GM23338 (cell line): Measurements from ENCODE around the gene DGKG. TPM values are rescaled to one million over a fixed set of nuclear protein-coding genes. Genes with fewer than 3 reads are reported as not detected.

Source experiments
- ATAC-seq: fragments of 200-7000 bp; cut with Tn5 transposase; 3 replicates; pipeline ENCODE4 v1.9.1; 2020
- DNase-seq: peaks from one replicate; pipeline ENCODE4 v3.0.0-alpha.2; 2015; ENCODE audit warnings: low spot score
- H2AFZ ChIP-seq: fragments of 200-600 bp; sonication (generic); 2 replicates; pipeline ENCODE4 v1.8.0; 2016; ENCODE audit warnings: antibody characterized with exemption, mild to moderate bottlenecking, moderate library complexity
- H3F3A ChIP-seq: fragments of 200-600 bp; sonication (generic); replicated peaks from 2 replicates; pipeline ENCODE4 v1.8.0; 2017; ENCODE audit warnings: antibody characterized with exemption, mixed run types, low read depth
- H3K27ac ChIP-seq: fragments of 200-600 bp; sonication (generic); 2 replicates; pipeline ENCODE4 v1.6.1; 2016; ENCODE audit warnings: low read depth
- H3K27me3 ChIP-seq: fragments of 200-600 bp; sonication (generic); 2 replicates; pipeline ENCODE4 v1.8.0; 2016; ENCODE audit warnings: mild to moderate bottlenecking, mixed run types, moderate library complexity; ENCODE audit not compliant: insufficient read depth
- H3K36me3 ChIP-seq: fragments of 200-600 bp; sonication (generic); 2 replicates; pipeline ENCODE4 v1.8.0; 2016; ENCODE audit warnings: mild to moderate bottlenecking; ENCODE audit not compliant: insufficient read depth
- H3K4me1 ChIP-seq: fragments of 200-600 bp; sonication (generic); 2 replicates; pipeline ENCODE4 v1.8.0; 2016; ENCODE audit warnings: mild to moderate bottlenecking, moderate library complexity; ENCODE audit not compliant: insufficient read depth
- H3K4me2 ChIP-seq: fragments of 200-600 bp; sonication (generic); 2 replicates; pipeline ENCODE4 v1.7.1; 2017; ENCODE audit warnings: mixed run types
- H3K4me3 ChIP-seq: fragments of 200-600 bp; sonication (generic); 2 replicates; pipeline ENCODE4 v1.6.1; 2016; ENCODE audit warnings: mixed run types
- H3K79me2 ChIP-seq: fragments of 200-600 bp; sonication (generic); replicated peaks from 2 replicates; pipeline ENCODE4 v1.8.0; 2017; ENCODE audit warnings: mild to moderate bottlenecking; ENCODE audit not compliant: insufficient read depth
- H3K9me2 ChIP-seq: fragments of 200-600 bp; sonication (generic); 2 replicates; pipeline ENCODE4 v1.8.0; 2017; ENCODE audit not compliant: insufficient read depth
- H4K20me1 ChIP-seq: fragments of 200-600 bp; sonication (generic); replicated peaks from 2 replicates; pipeline ENCODE4 v1.8.0; 2017; ENCODE audit warnings: mild to moderate bottlenecking; ENCODE audit not compliant: insufficient read depth
- H3K27ac Mint-ChIP-seq: 2 replicates; pipeline ENCODE4 v1.8.0; 2020; ENCODE audit warnings: inconsistent platforms, mild to moderate bottlenecking, moderate library complexity, mixed read lengths
- H3K27me3 Mint-ChIP-seq: 3 replicates; pipeline ENCODE4 v1.8.0; 2022; ENCODE audit warnings: low read depth, mild to moderate bottlenecking, moderate library complexity, mixed read lengths, inconsistent platforms; ENCODE audit not compliant: insufficient read depth, poor library complexity
- H3K36me3 Mint-ChIP-seq: 3 replicates; pipeline ENCODE4 v1.8.0; 2021; ENCODE audit warnings: low read depth, mild to moderate bottlenecking, inconsistent platforms, moderate library complexity, mixed read lengths
- H3K4me1 Mint-ChIP-seq: 3 replicates; pipeline ENCODE4 v1.8.0; 2020; ENCODE audit warnings: mild to moderate bottlenecking, inconsistent platforms, mixed read lengths
- H3K4me3 Mint-ChIP-seq: 3 replicates; pipeline ENCODE4 v1.8.0; 2021; ENCODE audit warnings: moderate library complexity, mild to moderate bottlenecking, inconsistent platforms, mixed read lengths
- H3K9me3 Mint-ChIP-seq: 3 replicates; pipeline ENCODE4 v1.8.0; 2020; ENCODE audit warnings: moderate library complexity, mild to moderate bottlenecking, inconsistent platforms, mixed read lengths
- CREB1 ChIP-seq: fragments of 250-450 bp; sonication (Bioruptor Pico); IDR thresholded peaks from 2 replicates; pipeline ENCODE4 v1.5.0; 2020; ENCODE audit warnings: low read depth, mild to moderate bottlenecking, moderate library complexity
- EZH2phosphoT487 ChIP-seq: fragments of 200-600 bp; sonication (generic); IDR thresholded peaks from one replicate; pipeline ENCODE4 v1.8.1; 2018; ENCODE audit warnings: antibody characterized with exemption; ENCODE audit not compliant: unreplicated experiment
- JUNB ChIP-seq: IDR thresholded peaks from one replicate; pipeline ENCODE4 v1.6.1; 2016; ENCODE audit warnings: antibody characterized with exemption; ENCODE audit not compliant: unreplicated experiment
- NANOG ChIP-seq: IDR thresholded peaks from 2 replicates; pipeline ENCODE4 v1.6.1; 2016; ENCODE audit warnings: antibody characterized with exemption, borderline replicate concordance
- POLR2AphosphoS5 ChIP-seq: IDR thresholded peaks from 2 replicates; pipeline ENCODE4 v1.6.1; 2016; ENCODE audit warnings: antibody characterized with exemption, low read depth
- STAT1 ChIP-seq: IDR thresholded peaks from one replicate; pipeline ENCODE4 v1.6.1; 2016; ENCODE audit warnings: antibody characterized with exemption; ENCODE audit not compliant: unreplicated experiment
- ZNF114 ChIP-seq: fragments of 250-450 bp; sonication (Bioruptor Pico); IDR thresholded peaks from 2 replicates; pipeline ENCODE4 v1.5.0; 2020; ENCODE audit warnings: mild to moderate bottlenecking, moderate library complexity
- ZNF331 ChIP-seq: fragments of 250-450 bp; sonication (Bioruptor Pico); IDR thresholded peaks from 2 replicates; pipeline ENCODE4 v1.5.0; 2020; ENCODE audit warnings: low read depth, mild to moderate bottlenecking, moderate library complexity
- polyA plus RNA-seq: library from polyadenylated mRNA; unstranded; fragments of >200 nt; fragmentation: Nextera tagmentation; extraction: Ambion mirVana; gene quantifications from 2 replicates; pipeline ENCODE4 v1.2.1, GENCODE V29; 2016
- total RNA-seq: library from RNA; depleted of rRNA; stranded (reverse); fragments of >200 nt; shearing (Covaris generic); gene quantifications from 2 replicates; pipeline ENCODE4 v1.2.3, GENCODE V29; 2014
- TF ChIP-seq, protein P1 (sequence below): fragments of 250-450 bp; sonication (Bioruptor Pico); IDR thresholded peaks from 2 replicates; pipeline ENCODE4 v1.5.0; 2020; ENCODE audit warnings: mild to moderate bottlenecking, moderate library complexity
- TF ChIP-seq, protein P2 (sequence below): IDR thresholded peaks from 2 replicates; pipeline ENCODE4 v1.6.1; 2016; ENCODE audit warnings: antibody characterized with exemption

DGKG gene
- total and polyA plus RNA-seq, 2 experiments from 2014 or later, result 0.14 to 0.31 TPM

- TF ChIP-seq, protein P1, sequence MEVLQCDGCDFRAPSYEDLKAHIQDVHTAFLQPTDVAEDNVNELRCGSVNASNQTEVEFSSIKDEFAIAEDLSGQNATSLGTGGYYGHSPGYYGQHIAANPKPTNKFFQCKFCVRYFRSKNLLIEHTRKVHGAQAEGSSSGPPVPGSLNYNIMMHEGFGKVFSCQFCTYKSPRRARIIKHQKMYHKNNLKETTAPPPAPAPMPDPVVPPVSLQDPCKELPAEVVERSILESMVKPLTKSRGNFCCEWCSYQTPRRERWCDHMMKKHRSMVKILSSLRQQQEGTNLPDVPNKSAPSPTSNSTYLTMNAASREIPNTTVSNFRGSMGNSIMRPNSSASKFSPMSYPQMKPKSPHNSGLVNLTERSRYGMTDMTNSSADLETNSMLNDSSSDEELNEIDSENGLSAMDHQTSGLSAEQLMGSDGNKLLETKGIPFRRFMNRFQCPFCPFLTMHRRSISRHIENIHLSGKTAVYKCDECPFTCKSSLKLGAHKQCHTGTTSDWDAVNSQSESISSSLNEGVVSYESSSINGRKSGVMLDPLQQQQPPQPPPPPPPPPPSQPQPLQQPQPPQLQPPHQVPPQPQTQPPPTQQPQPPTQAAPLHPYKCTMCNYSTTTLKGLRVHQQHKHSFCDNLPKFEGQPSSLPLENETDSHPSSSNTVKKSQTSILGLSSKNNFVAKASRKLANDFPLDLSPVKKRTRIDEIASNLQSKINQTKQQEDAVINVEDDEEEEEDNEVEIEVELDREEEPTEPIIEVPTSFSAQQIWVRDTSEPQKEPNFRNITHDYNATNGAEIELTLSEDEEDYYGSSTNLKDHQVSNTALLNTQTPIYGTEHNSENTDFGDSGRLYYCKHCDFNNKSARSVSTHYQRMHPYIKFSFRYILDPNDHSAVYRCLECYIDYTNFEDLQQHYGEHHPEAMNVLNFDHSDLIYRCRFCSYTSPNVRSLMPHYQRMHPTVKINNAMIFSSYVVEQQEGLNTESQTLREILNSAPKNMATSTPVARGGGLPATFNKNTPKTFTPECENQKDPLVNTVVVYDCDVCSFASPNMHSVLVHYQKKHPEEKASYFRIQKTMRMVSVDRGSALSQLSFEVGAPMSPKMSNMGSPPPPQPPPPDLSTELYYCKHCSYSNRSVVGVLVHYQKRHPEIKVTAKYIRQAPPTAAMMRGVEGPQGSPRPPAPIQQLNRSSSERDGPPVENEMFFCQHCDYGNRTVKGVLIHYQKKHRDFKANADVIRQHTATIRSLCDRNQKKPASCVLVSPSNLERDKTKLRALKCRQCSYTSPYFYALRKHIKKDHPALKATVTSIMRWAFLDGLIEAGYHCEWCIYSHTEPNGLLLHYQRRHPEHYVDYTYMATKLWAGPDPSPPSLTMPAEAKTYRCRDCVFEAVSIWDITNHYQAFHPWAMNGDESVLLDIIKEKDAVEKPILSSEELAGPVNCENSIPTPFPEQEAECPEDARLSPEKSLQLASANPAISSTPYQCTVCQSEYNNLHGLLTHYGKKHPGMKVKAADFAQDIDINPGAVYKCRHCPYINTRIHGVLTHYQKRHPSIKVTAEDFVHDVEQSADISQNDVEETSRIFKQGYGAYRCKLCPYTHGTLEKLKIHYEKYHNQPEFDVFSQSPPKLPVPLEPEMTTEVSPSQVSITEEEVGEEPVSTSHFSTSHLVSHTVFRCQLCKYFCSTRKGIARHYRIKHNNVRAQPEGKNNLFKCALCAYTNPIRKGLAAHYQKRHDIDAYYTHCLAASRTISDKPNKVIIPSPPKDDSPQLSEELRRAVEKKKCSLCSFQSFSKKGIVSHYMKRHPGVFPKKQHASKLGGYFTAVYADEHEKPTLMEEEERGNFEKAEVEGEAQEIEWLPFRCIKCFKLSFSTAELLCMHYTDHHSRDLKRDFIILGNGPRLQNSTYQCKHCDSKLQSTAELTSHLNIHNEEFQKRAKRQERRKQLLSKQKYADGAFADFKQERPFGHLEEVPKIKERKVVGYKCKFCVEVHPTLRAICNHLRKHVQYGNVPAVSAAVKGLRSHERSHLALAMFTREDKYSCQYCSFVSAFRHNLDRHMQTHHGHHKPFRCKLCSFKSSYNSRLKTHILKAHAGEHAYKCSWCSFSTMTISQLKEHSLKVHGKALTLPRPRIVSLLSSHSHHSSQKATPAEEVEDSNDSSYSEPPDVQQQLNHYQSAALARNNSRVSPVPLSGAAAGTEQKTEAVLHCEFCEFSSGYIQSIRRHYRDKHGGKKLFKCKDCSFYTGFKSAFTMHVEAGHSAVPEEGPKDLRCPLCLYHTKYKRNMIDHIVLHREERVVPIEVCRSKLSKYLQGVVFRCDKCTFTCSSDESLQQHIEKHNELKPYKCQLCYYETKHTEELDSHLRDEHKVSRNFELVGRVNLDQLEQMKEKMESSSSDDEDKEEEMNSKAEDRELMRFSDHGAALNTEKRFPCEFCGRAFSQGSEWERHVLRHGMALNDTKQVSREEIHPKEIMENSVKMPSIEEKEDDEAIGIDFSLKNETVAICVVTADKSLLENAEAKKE (CRISPR knock-in tag), result no peak
- TF ChIP-seq NANOG, result no peak
- no peak for TF ChIP-seq CREB1
- no peak for TF ChIP-seq ZNF114 (CRISPR knock-in tag)
- no peak for TF ChIP-seq ZNF331 (CRISPR knock-in tag)
- TF ChIP-seq, protein P2, sequence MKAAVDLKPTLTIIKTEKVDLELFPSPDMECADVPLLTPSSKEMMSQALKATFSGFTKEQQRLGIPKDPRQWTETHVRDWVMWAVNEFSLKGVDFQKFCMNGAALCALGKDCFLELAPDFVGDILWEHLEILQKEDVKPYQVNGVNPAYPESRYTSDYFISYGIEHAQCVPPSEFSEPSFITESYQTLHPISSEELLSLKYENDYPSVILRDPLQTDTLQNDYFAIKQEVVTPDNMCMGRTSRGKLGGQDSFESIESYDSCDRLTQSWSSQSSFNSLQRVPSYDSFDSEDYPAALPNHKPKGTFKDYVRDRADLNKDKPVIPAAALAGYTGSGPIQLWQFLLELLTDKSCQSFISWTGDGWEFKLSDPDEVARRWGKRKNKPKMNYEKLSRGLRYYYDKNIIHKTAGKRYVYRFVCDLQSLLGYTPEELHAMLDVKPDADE, result no peak
- no peak for TF ChIP-seq JUNB
Measured at GRCh38 chr3:186320862-186321568, 41.0 kb downstream of the DGKG start (continued).

DNA sequence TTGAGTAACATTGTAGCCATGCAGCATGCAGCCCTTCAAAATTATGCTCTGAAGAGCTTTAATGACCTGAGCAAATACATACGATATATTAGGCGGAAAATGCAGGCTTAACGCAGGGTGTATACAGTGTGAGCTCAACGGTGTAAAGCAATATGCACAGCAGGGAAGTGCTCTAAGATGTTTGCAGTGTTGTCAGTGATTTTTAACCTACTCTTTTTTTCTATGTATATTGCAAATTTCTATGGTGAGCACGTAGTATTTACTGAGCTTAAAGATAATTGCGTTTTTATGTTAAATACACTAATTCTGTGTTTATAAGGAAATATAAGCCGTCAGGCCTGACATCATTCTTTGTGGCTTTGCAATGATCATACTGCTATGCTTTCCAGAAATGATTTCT is 42.1 kb downstream of the DGKG start:
- no peaks in the 10 kb centered on the region for H3K36me3 ChIP-seq
- no peak overlapping the region for H3K27ac ChIP-seq
- Mint-ChIP-seq H3K27me3 (peaks cover 3% of the 10 kb centered on the region), H3K27ac (no peak overlapping the region), H3K9me3 (no peaks in the 10 kb centered on the region), H3K4me3 (no peak overlapping the region), H3K36me3 (no peaks in the 10 kb centered on the region), H3K4me1 (no peaks in the 10 kb centered on the region)
- no peak overlapping the region for H2AFZ ChIP-seq
- H4K20me1 ChIP-seq, result no peaks in the 10 kb centered on the region
- peaks cover 8% of the 10 kb centered on the region; the same call in 1 of the 2 replicates for H3K9me2 ChIP-seq
- H3F3A ChIP-seq, result no peaks in the 10 kb centered on the region
- no peak overlapping the region for H3K4me2 ChIP-seq
- TF ChIP-seq, protein P2, result no peak
- TF ChIP-seq EZH2phosphoT487, result no peak
- TF ChIP-seq JUNB, result no peak
- no peak for TF ChIP-seq STAT1
- no peak for TF ChIP-seq POLR2AphosphoS5
- DNase-seq, result no peak
- no peaks in the 10 kb centered on the region for H3K27me3 ChIP-seq
- ATAC-seq, result no peak
- no peak overlapping the region for H3K4me3 ChIP-seq
- H3K4me1 ChIP-seq, result no peaks in the 10 kb centered on the region
- H3K79me2 ChIP-seq, result no peaks in the 10 kb centered on the region
